H1 (cell line): ENCODE data around the gene TLR5. TPM values are rescaled to one million over a fixed set of nuclear protein-coding genes. Genes with fewer than 3 reads are reported as not detected.

ENCODE experiments used
- CREB1 ChIP-seq: IDR thresholded peaks from 2 replicates; pipeline ENCODE4 v1.6.1; 2012; ENCODE audit warnings: inconsistent platforms
- GABPA ChIP-seq: IDR thresholded peaks from 2 replicates; pipeline ENCODE4 v1.6.1; 2011; ENCODE audit warnings: mild to moderate bottlenecking, low read length, moderate library complexity, borderline replicate concordance; ENCODE audit not compliant: insufficient read depth
- KDM1A ChIP-seq: fragments of 200-600, 300-600 bp; sonication (generic); IDR thresholded peaks from 2 replicates; pipeline ENCODE4 v1.7.1; 2016; ENCODE audit warnings: mild to moderate bottlenecking, low read length, borderline replicate concordance
- TAF1 ChIP-seq: IDR thresholded peaks from 2 replicates; pipeline ENCODE4 v1.6.1; 2011; ENCODE audit warnings: mild to moderate bottlenecking, low read depth, low read length
- TBP ChIP-seq: IDR thresholded peaks from 2 replicates; pipeline ENCODE4 v1.6.1; 2011; ENCODE audit warnings: low read depth, low read length, improper control_type of control experiment
- YY1 ChIP-seq: IDR thresholded peaks from 2 replicates; pipeline ENCODE4 v1.6.1; 2011; ENCODE audit warnings: low read depth, mild to moderate bottlenecking, low read length
- ZNF274 ChIP-seq: IDR thresholded peaks from 2 replicates; pipeline ENCODE4 v1.7.0; 2012; ENCODE audit warnings: low read length, borderline replicate concordance; ENCODE audit errors: extremely low read depth
- polyA plus RNA-seq, 7 experiments: library from polyadenylated mRNA; depleted of rRNA in 3 of 7; stranded (reverse) in 5 of 7; unstranded in 2 of 7; fragments of >200 nt in 5 of 7; fragments of 200-250 nt in 2 of 7; gene quantifications; 1 replicate in 5 of 7; 2 replicates in 1 of 7; 4 replicates in 1 of 7; pipeline versions ENCODE4 v1.2.1 to v1.2.3, GENCODE V29; 2011 to 2013; ENCODE audit warnings: missing spikeins in 2 of 7, mixed read lengths in 2 of 7
- total RNA-seq: library from RNA; stranded (reverse); fragmentation: NEBNext Ultra II Directional; extraction: Animal tissue kit (Norgen Biotek cat#: 25700); gene quantifications from 2 replicates; pipeline ENCODE4 v1.2.1, GENCODE V29; 2021
- TF ChIP-seq, protein P1 (sequence below): IDR thresholded peaks from 2 replicates; pipeline ENCODE4 v1.6.1; 2012; ENCODE audit warnings: inconsistent platforms
- TF ChIP-seq, protein P2 (sequence below), 3 experiments: IDR thresholded peaks; 1 replicate in 2 of 3; 2 replicates in 1 of 3; pipeline versions ENCODE4 v1.5.1 to v1.6.1; 2011; ENCODE audit warnings: low read length in 3 of 3, mild to moderate bottlenecking in 3 of 3, inconsistent platforms in 2 of 3, low read depth in 1 of 3, moderate library complexity in 1 of 3; ENCODE audit not compliant: insufficient read depth in 1 of 3; ENCODE audit errors: control extremely low read depth in 1 of 3

The TLR5 gene
- total and polyA plus RNA-seq, 2 of the 8 experiments (the other 6 are each of a cell fraction or from before 2014, with no cell fraction given) = 0.35 to 0.74 TPM

DNA sequence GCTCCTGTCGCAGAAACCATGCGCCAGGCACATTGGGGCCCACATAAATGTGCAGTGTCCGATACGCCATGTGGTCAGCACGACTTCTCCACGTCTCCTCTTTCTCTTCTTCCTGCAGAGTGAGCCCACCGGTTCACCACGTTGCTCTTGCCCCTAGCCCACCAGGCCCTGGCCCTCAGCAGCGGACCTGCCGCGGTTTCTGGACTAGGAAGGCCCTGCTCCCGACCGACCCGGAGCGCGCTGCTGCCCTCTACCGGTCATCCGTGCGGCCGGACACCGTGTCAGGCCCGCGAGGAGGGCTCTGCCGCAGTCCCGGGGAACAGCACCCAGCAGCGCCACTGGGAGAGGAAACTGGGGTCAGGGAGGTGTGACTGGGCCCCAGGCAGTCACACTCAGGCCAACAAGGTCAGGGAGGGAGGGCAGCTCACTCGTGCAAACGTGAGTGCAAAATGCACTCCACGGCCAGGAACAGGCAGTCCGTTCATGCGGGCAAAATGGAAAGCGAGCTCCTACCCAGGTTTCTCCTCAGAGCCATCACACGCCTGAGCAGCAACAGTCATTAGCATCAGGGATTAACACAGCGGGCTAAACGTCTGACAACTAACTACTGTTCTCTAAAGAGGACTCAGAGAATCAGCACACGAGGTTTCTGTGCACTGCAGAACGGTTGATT lies 13.7 kb downstream of the TLR5 start (continued):
- TF ChIP-seq GABPA = peak; percentile 47; the same call in 1 of the 2 replicates
- TF ChIP-seq TAF1 = no peak
- 0 out of 2 replicates have a peak, but pooled peaks have one; percentile 31 for TF ChIP-seq CREB1
- TF ChIP-seq, protein P1, sequence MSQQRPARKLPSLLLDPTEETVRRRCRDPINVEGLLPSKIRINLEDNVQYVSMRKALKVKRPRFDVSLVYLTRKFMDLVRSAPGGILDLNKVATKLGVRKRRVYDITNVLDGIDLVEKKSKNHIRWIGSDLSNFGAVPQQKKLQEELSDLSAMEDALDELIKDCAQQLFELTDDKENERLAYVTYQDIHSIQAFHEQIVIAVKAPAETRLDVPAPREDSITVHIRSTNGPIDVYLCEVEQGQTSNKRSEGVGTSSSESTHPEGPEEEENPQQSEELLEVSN = peak; percentile 80
- peak; percentile 6; the same call in 1 of the 2 replicates for TF ChIP-seq YY1
- no peak for TF ChIP-seq TBP
- TF ChIP-seq ZNF274 = no peak
- TF ChIP-seq, protein P2, sequence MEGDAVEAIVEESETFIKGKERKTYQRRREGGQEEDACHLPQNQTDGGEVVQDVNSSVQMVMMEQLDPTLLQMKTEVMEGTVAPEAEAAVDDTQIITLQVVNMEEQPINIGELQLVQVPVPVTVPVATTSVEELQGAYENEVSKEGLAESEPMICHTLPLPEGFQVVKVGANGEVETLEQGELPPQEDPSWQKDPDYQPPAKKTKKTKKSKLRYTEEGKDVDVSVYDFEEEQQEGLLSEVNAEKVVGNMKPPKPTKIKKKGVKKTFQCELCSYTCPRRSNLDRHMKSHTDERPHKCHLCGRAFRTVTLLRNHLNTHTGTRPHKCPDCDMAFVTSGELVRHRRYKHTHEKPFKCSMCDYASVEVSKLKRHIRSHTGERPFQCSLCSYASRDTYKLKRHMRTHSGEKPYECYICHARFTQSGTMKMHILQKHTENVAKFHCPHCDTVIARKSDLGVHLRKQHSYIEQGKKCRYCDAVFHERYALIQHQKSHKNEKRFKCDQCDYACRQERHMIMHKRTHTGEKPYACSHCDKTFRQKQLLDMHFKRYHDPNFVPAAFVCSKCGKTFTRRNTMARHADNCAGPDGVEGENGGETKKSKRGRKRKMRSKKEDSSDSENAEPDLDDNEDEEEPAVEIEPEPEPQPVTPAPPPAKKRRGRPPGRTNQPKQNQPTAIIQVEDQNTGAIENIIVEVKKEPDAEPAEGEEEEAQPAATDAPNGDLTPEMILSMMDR (IDR thresholded peaks at IDR 0.05; ENCODE audit: control extremely low read depth in 1 of 3, insufficient read depth in 1 of 3, low read depth in 1 of 3, low read length in 3 of 3) = peak; percentile 89 to 95 (median 93)
- TF ChIP-seq KDM1A = peak; percentile 10; the same call in 1 of the 2 replicates
